Activated CD4-positive, alpha-beta memory T cell treated with anti-CD3 and anti-CD28 coated beads for 36 hours (primary cell): ENCODE results near the gene MMS22L. TPM values are rescaled to one million over a fixed set of nuclear protein-coding genes. Genes with fewer than 3 reads are reported as not detected.
"Not testable (repeated sequence)": the region's sequence is repeated elsewhere in the genome, so short reads cannot be mapped to it uniquely, and the experiment has no call there.

Source experiments
- CTCF ChIA-PET: fragments of 350-600 bp; sonication (Branson Sonifier 250); formaldehyde crosslinking; loops from one replicate; lab custom pipeline; 2021; ENCODE audit warnings: antibody characterized with exemption, inconsistent platforms; lab: Charles Lee
- POLR2A ChIA-PET: fragments of 350-600 bp; sonication (Branson Sonifier 250); formaldehyde crosslinking; loops from one replicate; lab custom pipeline; 2021; ENCODE audit warnings: antibody characterized with exemption; lab: Charles Lee
- DNase-seq: peaks from one replicate; pipeline ENCODE4 v3.0.0-alpha.2; 2020
- H3K27ac Mint-ChIP-seq: one replicate; pipeline ENCODE4 v1.8.0; 2021; ENCODE audit warnings: mixed read lengths
- H3K27me3 Mint-ChIP-seq: one replicate; pipeline ENCODE4 v1.8.0; 2021; ENCODE audit warnings: mixed read lengths
- H3K36me3 Mint-ChIP-seq: one replicate; pipeline ENCODE4 v1.8.0; 2021; ENCODE audit warnings: mixed read lengths
- H3K4me1 Mint-ChIP-seq: one replicate; pipeline ENCODE4 v1.8.0; 2021; ENCODE audit warnings: low read depth, mixed read lengths
- H3K4me3 Mint-ChIP-seq: one replicate; pipeline ENCODE4 v1.8.0; 2021; ENCODE audit warnings: mild to moderate bottlenecking, mixed read lengths
- H3K9me3 Mint-ChIP-seq: one replicate; pipeline ENCODE4 v1.8.0; 2021; ENCODE audit warnings: mixed read lengths
- intact Hi-C: fragments of 100-400 bp; cut with micrococcal nuclease; formaldehyde crosslinking; loops from one replicate; pipeline ENCODE4 v1.15.1; 2023
- total RNA-seq, 2 experiments: library from RNA; stranded (reverse); gene quantifications; one replicate each; pipeline ENCODE4 v1.2.3, GENCODE V29; 2021

The MMS22L gene
- total RNA-seq, 2 experiments from 2014 or later: 38.5 to 43.3 TPM

DNA sequence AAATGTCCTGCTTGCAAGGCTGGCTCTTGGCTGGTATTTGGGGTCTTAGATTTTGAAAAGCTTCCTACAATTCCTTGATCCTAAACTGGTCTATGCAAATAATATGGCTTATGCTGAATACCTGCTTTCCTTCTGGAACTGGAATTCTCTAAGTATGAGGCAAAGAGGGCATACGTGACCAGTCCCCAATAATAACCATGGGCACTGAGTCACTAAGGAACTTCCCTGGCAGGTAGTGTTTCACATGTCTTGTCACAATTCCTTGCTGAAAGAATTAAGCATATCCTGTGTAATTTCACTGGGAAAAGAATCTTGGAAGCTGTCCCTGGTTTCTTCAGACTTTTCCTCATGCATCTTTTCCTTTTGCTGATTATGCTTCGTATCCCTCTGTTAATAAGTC is 106.5 kb downstream of the MMS22L start:
- no peaks in the 10 kb centered on the region for H3K4me1 Mint-ChIP-seq
- no peak for DNase-seq
- H3K27ac Mint-ChIP-seq: no peak overlapping the region
- ChIA-PET POLR2A (no interaction called here), CTCF (interaction anchor here (1.9 to 2.3 kb wide), 2 partner anchors 10 to 12 kb away, joined by 4 to 9 read pairs; no protein-coding TSS in a partner anchor)
- H3K9me3 Mint-ChIP-seq: no peaks in the 10 kb centered on the region
- no peak overlapping the region for H3K4me3 Mint-ChIP-seq
- H3K36me3 Mint-ChIP-seq: peaks cover 32% of the 10 kb centered on the region
- H3K27me3 Mint-ChIP-seq: no peaks in the 10 kb centered on the region
- intact Hi-C loops: no loop called here

DNA sequence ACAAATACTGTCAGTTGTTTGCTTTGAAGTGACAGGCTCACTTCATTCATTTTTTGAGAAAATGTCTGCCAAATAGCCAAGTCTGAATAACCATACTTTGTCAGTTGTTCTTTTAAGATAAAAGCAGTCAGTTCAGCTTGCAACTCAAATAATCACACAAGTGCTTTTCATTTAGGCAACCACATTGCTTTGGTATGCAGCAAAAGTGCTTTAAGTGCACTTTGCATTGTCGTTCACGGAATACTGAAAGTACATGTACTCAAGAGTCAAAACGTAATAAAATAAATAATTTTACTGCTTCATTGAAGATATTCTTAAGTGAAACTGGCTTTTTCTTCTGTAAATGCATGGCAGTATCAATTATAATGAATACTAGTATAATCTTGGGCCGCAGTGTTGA is 107.2 kb downstream of the MMS22L start:
- Mint-ChIP-seq H3K4me1 (no peaks in the 10 kb centered on the region), H3K27me3 (no peaks in the 10 kb centered on the region), H3K4me3 (no peak overlapping the region), H3K9me3 (no peaks in the 10 kb centered on the region), H3K27ac (no peak overlapping the region), H3K36me3 (peaks cover 31% of the 10 kb centered on the region)
- POLR2A ChIA-PET: no interaction called here
- intact Hi-C loops: no loop called here
- DNase-seq: no peak
- CTCF ChIA-PET: interaction anchor here (1.0 to 2.3 kb wide), 4 partner anchors 10 to 218 kb away, joined by 3 to 11 read pairs (median 6); no protein-coding TSS in a partner anchor

DNA sequence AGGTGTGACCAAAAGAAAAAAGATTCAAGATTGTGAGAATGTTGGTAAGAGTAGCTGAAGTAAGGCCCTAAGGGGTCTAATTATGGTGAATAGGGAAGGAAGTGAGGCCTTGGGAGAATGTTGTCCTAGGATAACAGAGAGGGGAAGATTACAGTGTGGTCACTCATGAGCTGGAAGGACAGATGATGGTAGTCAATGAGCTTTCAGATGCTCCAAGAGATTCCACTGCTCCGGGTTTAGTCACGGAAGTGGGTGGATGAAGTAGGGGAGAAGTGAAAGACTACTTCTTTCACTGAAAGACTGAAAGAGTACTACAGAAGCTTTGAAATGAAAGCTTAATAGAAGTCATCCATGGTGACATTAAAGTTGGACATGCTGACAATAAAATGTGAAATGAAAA is 108.5 kb downstream of the MMS22L start:
- Mint-ChIP-seq H3K36me3 (peaks cover 30% of the 10 kb centered on the region), H3K27me3 (no peaks in the 10 kb centered on the region), H3K4me1 (no peaks in the 10 kb centered on the region), H3K4me3 (no peak overlapping the region), H3K9me3 (no peaks in the 10 kb centered on the region), H3K27ac (no peak overlapping the region)
- CTCF ChIA-PET: interaction anchor here (0.7 to 1.6 kb wide), 3 partner anchors 11 to 219 kb away, joined by 3 to 11 read pairs (median 4); no protein-coding TSS in a partner anchor
- intact Hi-C loops: no loop called here
- DNase-seq: no peak
- POLR2A ChIA-PET: no interaction called here

DNA sequence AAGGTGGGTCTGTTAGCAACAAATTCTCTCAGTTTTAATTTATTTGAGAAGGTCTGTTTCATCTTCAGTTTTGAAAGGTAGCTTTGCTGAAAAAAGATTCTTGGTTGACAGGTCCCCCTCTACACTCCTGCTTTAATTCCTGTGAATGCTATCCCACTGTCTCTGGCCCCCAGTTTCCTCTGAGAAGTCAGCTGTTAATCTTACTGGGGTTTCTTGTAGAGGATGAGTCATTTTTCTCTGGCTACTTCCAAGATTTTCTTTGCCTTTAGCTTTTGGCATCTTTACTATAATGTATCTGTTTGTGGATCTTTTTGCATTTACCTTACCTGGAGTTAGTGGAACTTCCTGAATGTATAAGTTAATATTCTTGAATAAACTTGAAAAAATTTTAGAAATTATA is 122.7 kb downstream of the MMS22L start:
- CTCF ChIA-PET: interaction anchor here (3.2 kb wide), 1 partner anchor 26 kb away, joined by 12 read pairs; no protein-coding TSS in a partner anchor
- peaks cover 34% of the 10 kb centered on the region for H3K9me3 Mint-ChIP-seq
- H3K27me3 Mint-ChIP-seq: no peaks in the 10 kb centered on the region
- H3K4me1 Mint-ChIP-seq: no peaks in the 10 kb centered on the region
- DNase-seq: no peak
- no peak overlapping the region for H3K27ac Mint-ChIP-seq
- intact Hi-C loops: no loop called here
- H3K36me3 Mint-ChIP-seq: peaks cover 58% of the 10 kb centered on the region
- H3K4me3 Mint-ChIP-seq: no peak overlapping the region
- POLR2A ChIA-PET: interaction anchor here (0.6 kb wide), 1 partner anchor 142 kb away, joined by 3 read pairs; no protein-coding TSS in a partner anchor

DNA sequence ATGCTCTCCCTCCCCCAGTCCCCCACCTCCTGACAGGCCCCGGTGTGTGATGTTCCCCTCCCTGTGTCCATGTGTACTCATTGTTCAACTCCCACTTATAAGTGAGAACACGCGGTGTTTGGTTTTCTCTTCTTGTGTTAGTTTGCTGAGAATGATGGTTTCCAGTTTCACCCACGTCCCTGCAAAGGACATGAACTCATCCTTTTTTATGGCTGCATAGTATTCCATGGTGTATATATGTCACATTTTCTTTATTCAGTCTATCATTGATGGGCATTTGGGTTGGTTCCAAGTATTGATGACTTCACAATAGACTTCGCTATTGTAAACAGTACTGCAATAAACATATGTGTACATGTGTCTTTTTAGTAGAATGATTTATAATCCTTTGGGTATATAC is 127.6 kb downstream of the MMS22L start:
- H3K4me1 Mint-ChIP-seq, H3K27ac Mint-ChIP-seq, intact Hi-C loops, POLR2A ChIA-PET, DNase-seq, CTCF ChIA-PET, H3K27me3 Mint-ChIP-seq, H3K4me3 Mint-ChIP-seq: not testable (repeated sequence)
- peaks cover 41% of the 10 kb centered on the region for H3K36me3 Mint-ChIP-seq
- H3K9me3 Mint-ChIP-seq: peaks cover 29% of the 10 kb centered on the region

DNA sequence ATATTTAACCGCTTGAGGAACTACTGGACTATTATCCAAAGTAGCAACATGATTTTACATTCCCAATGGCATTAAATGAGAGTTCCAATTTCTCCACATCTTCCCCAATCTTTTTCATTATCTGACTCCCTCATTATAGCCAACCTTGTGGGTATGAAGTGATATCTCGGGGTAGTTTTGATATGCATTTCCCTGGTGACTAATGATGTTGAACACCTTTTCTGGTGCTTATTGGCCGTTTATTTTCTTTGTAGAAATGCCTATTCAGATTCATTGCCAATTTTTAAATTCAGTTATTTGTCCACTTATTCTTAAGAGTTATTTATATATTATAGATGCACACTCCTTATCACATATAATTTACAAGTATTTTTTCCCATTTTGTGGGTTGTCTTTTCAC is 129.0 kb downstream of the MMS22L start:
- intact Hi-C loops: no loop called here
- peaks cover 29% of the 10 kb centered on the region for H3K9me3 Mint-ChIP-seq
- peaks cover 41% of the 10 kb centered on the region for H3K36me3 Mint-ChIP-seq
- no peak for DNase-seq
- H3K4me1 Mint-ChIP-seq: no peaks in the 10 kb centered on the region
- no peak overlapping the region for H3K27ac Mint-ChIP-seq
- H3K4me3 Mint-ChIP-seq: no peak overlapping the region
- ChIA-PET POLR2A (no interaction called here), CTCF (no interaction called here)
- H3K27me3 Mint-ChIP-seq: no peaks in the 10 kb centered on the region

DNA sequence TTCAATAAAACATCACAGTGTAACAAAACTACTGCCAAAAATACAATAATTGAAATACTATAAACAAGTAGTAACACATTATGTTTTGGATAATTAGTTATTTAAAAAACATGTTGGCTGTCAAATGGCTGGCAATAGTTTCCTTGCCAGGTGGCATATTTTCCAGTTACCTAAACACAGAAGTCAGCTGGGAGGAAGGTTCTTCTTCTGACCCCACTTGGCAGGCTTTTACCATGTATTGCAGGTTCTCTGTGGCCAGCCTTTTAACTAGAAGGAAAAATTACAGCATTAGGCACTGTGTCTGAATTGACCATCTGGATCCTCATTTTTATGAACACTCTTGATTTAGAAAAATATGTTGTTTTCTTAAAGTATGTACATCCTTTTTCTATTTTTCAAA is 131.4 kb downstream of the MMS22L start:
- intact Hi-C loops: no loop called here
- no peaks in the 10 kb centered on the region for H3K27me3 Mint-ChIP-seq
- ChIA-PET POLR2A (no interaction called here), CTCF (no interaction called here)
- H3K4me1 Mint-ChIP-seq: no peaks in the 10 kb centered on the region
- no peak for DNase-seq
- H3K36me3 Mint-ChIP-seq: peaks cover 21% of the 10 kb centered on the region
- H3K4me3 Mint-ChIP-seq: no peak overlapping the region
- peaks cover 11% of the 10 kb centered on the region for H3K9me3 Mint-ChIP-seq
- no peak overlapping the region for H3K27ac Mint-ChIP-seq

DNA sequence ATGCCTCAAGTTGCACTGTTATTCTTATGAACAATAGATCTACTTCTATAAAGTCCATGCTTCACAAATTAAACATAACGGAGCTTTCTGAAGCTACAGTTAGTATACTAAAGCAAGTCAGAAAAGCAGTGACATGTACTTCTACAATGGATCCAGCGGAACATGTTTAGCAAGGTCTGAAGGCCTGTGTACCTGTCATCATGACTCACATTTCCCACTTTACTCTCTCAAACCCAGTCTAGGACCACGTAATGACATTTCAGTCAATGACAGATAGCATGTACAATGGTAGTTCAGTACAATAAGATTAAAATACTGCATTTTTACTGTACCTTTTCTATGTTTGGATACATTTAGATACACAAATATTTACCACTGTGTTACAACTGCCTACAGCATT is 132.1 kb downstream of the MMS22L start:
- H3K36me3 Mint-ChIP-seq: peaks cover 18% of the 10 kb centered on the region
- no peaks in the 10 kb centered on the region for H3K4me1 Mint-ChIP-seq
- H3K27me3 Mint-ChIP-seq: no peaks in the 10 kb centered on the region
- intact Hi-C loops: no loop called here
- no peak overlapping the region for H3K4me3 Mint-ChIP-seq
- no peak overlapping the region for H3K27ac Mint-ChIP-seq
- ChIA-PET CTCF (no interaction called here), POLR2A (no interaction called here)
- DNase-seq: no peak
- peaks cover 7% of the 10 kb centered on the region for H3K9me3 Mint-ChIP-seq

DNA sequence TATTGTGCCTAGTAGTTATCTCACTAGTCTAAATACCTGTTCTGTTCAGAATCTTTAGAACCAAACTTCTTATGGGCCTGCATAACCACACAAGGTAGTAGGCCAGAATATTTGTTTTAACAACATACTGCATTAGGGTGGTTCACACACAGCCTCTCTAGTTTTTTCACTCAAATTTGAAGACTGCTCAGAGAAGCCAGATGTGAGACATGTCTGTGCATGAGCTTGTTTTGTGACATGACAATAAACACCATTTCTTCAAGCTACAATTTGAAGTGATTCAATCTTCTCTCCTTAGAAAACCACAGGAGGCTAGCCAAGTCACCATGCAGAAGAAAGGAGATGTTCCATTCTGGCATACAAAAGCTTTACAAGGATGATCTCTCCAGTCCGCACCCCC is 135.6 kb downstream of the MMS22L start:
- Mint-ChIP-seq H3K27ac (no peak overlapping the region), H3K27me3 (no peaks in the 10 kb centered on the region), H3K9me3 (no peaks in the 10 kb centered on the region), H3K36me3 (peaks cover 20% of the 10 kb centered on the region), H3K4me1 (no peaks in the 10 kb centered on the region), H3K4me3 (no peak overlapping the region)
- ChIA-PET POLR2A (no interaction called here), CTCF (no interaction called here)
- no peak for DNase-seq
- intact Hi-C loops: no loop called here

DNA sequence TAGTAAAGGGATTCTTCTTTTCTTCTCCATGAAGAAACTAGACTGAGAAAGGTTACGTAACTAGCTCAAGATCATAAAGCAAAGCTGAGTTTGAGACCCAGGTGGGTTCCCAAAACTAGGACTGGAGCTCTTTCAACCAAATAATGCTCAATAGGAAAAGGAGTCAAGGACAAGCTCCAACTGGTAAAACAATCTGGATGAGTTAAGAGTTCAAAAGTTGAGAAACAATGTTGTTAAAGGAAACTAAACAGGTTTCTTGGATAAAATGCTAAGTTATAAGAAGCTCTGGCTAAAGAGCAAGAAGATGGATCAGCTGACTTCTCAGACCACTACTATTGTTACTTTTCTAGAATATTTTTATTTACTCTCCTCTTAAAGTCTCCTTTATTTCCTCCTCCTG is 137.3 kb downstream of the MMS22L start:
- intact Hi-C loops: no loop called here
- peaks cover 16% of the 10 kb centered on the region for H3K36me3 Mint-ChIP-seq
- CTCF ChIA-PET: no interaction called here
- no peaks in the 10 kb centered on the region for H3K4me1 Mint-ChIP-seq
- H3K27me3 Mint-ChIP-seq: no peaks in the 10 kb centered on the region
- no peak overlapping the region for H3K4me3 Mint-ChIP-seq
- POLR2A ChIA-PET: no interaction called here
- H3K9me3 Mint-ChIP-seq: no peaks in the 10 kb centered on the region
- no peak for DNase-seq
- no peak overlapping the region for H3K27ac Mint-ChIP-seq

DNA sequence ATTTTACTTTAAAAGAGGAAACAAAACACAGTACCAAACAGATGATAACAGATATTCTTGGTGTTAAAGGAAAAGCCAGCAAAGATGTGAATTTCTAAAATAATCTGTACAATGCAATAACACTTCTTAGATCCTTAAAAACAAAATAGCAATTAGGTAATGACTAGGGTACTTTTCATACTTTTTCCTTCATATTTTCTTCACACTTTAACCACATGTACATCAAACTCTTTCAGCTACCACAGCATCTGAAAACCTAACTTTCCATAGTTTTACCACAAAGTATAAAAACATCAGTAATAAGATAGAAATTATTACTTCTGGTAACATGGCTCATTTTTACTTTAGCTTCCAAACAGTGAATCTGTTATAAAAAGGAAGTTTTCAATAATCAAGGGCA is 141.3 kb downstream of the MMS22L start:
- DNase-seq: no peak
- Mint-ChIP-seq H3K36me3 (peaks cover 6% of the 10 kb centered on the region), H3K4me3 (no peak overlapping the region), H3K9me3 (no peaks in the 10 kb centered on the region), H3K27ac (no peak overlapping the region), H3K4me1 (peaks cover 2% of the 10 kb centered on the region), H3K27me3 (no peaks in the 10 kb centered on the region)
- ChIA-PET CTCF (no interaction called here), POLR2A (no interaction called here)
- intact Hi-C loops: no loop called here

DNA sequence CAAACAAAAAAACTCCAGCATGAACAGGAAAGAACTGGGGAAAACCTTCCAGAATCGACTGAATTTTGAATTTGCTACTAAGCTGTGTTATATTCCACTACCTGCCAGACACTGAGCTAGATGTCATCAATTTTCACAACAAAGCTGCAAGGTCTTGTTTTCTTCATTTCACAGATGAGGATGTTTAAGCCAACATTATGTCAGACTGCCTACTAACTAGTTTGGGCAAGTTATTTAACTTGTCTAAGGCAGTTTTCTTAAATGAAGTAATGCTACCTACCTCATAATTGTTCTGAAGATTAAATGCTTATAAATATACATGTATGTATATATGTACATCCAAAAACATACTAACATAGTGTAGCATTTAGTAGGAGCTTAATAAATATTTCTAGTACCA is 144.4 kb downstream of the MMS22L start:
- POLR2A ChIA-PET: no interaction called here
- CTCF ChIA-PET: interaction anchor here (0.7 kb wide), 1 partner anchor 14 kb away, joined by 3 read pairs; no protein-coding TSS in a partner anchor
- Mint-ChIP-seq H3K4me3 (no peak overlapping the region), H3K9me3 (no peaks in the 10 kb centered on the region), H3K4me1 (peaks cover 2% of the 10 kb centered on the region), H3K27me3 (no peaks in the 10 kb centered on the region), H3K36me3 (peaks cover 1% of the 10 kb centered on the region), H3K27ac (no peak overlapping the region)
- intact Hi-C loops: no loop called here
- DNase-seq: no peak

DNA sequence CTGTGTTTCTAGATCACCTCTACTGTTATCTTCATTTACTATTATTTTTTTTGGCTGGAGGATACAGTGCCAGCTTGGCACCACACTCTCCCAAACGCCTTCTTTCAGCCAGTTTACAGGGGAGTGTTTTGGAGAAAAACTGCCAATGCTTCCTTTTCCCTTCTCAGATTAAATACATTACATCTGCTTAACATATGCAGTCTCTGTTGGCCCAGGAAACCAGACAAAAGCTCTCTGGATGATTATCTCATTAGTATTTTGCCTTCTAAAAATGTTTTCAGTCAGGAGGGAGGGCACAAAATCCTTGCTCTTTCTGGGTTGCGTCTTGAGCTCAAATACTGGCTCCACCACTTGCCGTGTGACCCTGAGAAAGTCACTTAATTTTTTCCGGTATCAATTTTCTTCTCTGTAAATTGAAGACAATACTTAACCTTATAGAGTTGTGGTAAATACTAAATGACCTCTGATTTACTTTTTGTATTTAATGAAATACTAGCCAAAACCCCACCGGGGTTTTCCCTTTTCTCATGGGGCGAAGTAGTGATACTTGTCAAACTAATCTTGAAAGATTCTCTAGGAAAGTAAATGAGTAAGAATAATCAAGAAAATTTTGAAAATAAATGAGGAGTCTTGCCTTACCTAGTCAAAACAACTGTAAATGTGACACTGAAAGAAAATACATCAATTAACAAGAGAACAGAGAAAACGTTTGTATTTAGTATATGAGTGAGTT is 146.2 kb downstream of the MMS22L start:
- no peaks in the 10 kb centered on the region for H3K27me3 Mint-ChIP-seq
- no peak overlapping the region for H3K27ac Mint-ChIP-seq
- H3K4me1 Mint-ChIP-seq: peaks cover 2% of the 10 kb centered on the region
- no peaks in the 10 kb centered on the region for H3K36me3 Mint-ChIP-seq
- no peak overlapping the region for H3K4me3 Mint-ChIP-seq
- H3K9me3 Mint-ChIP-seq: no peaks in the 10 kb centered on the region
- DNase-seq: no peak
- ChIA-PET POLR2A (no interaction called here), CTCF (no interaction called here)
- intact Hi-C loops: no loop called here
